ENCODE measurements around the gene HPS4.
"Not testable (repeated sequence)": the region's sequence is repeated elsewhere in the genome, so short reads cannot be mapped to it uniquely, and the experiment has no call there.

Gene HPS4

DNA sequence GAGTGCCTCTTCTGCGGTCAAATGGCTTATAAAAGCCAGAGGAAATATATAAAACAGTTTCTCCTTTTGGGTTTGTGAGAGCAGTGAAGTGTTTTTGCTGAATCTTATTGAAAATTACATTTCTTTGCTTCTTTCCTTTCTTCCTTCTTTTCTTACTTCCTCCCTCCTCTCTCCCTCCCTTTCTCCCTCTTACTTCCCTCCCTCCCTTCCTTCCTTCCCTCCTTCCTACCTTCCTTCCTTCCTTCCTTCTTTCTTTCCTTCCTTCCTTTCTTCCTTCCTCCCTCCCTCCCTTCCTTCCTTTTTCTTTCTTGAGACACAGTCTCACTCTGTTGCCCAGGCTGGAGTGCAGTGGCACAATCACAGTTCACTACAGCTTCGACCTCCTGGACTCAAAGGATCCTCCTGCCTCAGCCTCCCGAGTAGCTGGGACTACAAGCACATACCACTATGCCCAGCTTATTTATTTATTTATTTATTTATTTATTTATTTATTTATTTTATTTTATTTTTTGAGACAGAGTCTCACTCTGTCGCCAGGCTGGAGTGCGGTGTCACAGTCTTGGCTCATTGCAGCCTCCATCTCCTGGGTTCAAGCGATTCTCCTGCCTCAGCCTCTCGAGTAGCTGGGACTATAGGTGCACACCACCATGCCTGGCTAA is 74.9 kb downstream of the HPS4 start:
- not testable (repeated sequence) for DNase-seq

DNA sequence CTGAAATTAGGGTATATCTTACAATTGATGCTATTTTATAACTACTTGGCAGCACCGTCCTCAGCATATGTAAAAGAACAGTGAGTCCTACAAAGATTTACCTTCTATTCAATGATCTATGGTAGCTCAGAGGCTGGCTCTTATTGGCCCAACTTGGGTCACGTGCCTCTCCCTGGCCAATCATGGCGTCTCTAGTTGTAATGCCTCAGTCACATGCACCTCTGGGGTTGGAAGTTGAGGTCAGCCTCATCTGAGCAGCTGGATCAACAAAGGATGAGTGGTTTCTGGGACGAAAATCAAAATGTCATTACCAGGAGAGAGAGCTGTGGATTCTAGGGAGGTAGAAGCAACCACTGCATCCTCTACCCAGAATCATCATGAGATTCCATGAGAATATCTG is 77.5 kb downstream of the HPS4 start:
- DNase-seq: no peak

- no peak for DNase-seq
These were observed 78.6 kb downstream of the HPS4 start for GRCh38 chr22:26404851-26405421.

DNA sequence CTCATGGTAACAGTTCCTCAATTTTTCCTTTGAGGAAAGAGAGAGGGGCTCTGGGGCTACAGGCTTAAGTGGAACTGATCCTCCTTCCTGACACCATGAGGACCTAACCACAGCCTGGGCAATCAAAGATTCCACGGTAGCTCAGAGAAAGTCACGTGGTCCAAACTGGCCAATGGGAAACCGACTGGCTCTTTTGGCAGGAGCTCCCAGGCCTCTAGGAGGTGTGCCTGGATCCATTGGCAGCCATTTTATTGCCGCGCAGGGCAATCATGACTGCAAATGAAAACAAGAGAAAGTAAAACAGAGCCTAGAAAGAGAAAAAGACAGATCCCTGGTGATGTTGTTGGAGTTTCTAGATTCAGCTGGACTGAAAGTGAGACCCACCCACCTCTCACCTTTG is 81.9 kb downstream of the HPS4 start:
- DNase-seq: no peak
